ENCODE measurements around the gene RAP1A.

GRCh38 chr1:111733992-111734341 is 114.4 kb downstream of the RAP1A start:
- no peak for TF ChIP-seq CTCF (optimal IDR thresholded peaks at IDR 0.05 in 1 of 3, IDR thresholded peaks at IDR 0.05 in 1 of 3, conservative IDR thresholded peaks at IDR 0.05 in 1 of 3; ENCODE audit: extremely low read depth in 1 of 3, insufficient read depth in 2 of 3, low read length in 3 of 3)
- no peak for TF ChIP-seq EZH2 (IDR thresholded peaks at IDR 0.05; ENCODE audit: low read length)
